NT2/D1 (cell line): ENCODE measurements around the gene MON2.

Source experiments
- DNase-seq: peaks from one replicate; pipeline ENCODE4 v3.0.0-alpha.2; 2011; ENCODE audit warnings: low read depth, low spot score
- H3K27me3 ChIP-seq: 2 replicates; pipeline ENCODE4 v1.6.0; 2011; ENCODE audit warnings: mild to moderate bottlenecking; ENCODE audit not compliant: insufficient read length, insufficient read depth
- H3K36me3 ChIP-seq: 2 replicates; pipeline ENCODE4 v1.6.1; 2011; ENCODE audit warnings: mild to moderate bottlenecking, low read length, mixed read lengths; ENCODE audit not compliant: insufficient read depth, insufficient read length
- H3K4me1 ChIP-seq: 2 replicates; pipeline ENCODE4 v1.5.1; 2011; ENCODE audit not compliant: insufficient read depth, insufficient read length
- H3K4me3 ChIP-seq: 2 replicates; pipeline ENCODE4 v1.5.1; 2011; ENCODE audit warnings: low read depth; ENCODE audit not compliant: insufficient read length
- H3K9ac ChIP-seq: 2 replicates; pipeline ENCODE4 v1.6.0; 2011; ENCODE audit warnings: low read depth; ENCODE audit not compliant: insufficient read length
- H3K9me3 ChIP-seq: 2 replicates; pipeline ENCODE4 v1.5.1; 2011; ENCODE audit warnings: mild to moderate bottlenecking, low read length; ENCODE audit not compliant: insufficient read depth
- SUZ12 ChIP-seq: IDR thresholded peaks from 2 replicates; pipeline ENCODE4 v1.6.1; 2011; ENCODE audit not compliant: insufficient read length, insufficient read depth; ENCODE audit errors: extremely low read depth
- YY1 ChIP-seq: IDR thresholded peaks from 2 replicates; pipeline ENCODE4 v1.6.1; 2011; ENCODE audit not compliant: insufficient read length, insufficient read depth
- ZNF274 ChIP-seq: IDR thresholded peaks from 2 replicates; pipeline ENCODE4 v1.6.1; 2011; ENCODE audit warnings: mild to moderate bottlenecking, low read depth, low read length

The MON2 gene

DNA sequence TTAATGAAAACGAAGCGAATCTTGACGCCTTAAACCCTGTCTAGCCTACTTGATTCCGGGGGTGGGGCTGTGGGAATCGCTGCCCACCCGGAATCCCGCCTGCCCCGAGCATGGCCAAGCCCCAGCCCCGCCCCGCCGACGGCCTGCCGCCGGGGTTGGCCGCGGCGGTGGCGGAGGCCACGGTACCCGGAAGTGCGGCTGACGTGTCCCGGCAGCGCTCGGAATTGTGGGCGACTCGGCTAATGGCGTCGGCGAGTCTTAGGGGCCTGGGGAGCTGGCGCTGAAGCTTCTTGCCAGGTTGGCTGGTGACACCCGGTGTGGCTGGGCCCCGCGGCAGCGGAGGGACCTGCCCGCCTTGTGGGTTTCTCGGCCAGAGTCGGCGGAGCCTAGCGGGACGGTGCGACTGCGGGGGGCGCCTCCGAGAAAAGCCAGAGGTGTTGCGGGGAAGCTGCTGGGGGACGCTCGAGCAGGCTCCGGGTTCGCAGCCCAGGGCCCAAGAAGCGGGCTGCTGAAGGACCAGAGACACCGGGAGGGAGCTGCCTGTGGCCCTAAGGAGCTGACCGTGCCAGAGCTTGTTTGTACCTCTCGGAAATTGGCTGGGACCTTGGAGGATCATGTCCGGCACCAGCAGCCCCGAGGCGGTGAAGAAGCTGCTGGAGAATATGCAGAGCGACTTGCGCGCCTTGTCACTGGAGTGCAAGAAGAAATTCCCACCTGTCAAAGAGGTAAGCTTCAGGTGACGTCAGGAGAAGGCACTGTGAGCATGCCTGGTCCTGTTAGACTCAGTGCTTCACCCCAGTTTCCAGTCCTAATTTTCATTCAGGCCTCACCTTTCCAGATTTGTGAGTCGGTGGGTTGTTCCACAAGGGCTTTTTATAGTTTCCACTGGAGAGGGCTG lies at the start of gene MON2:
Gene MON2, plus strand, starts transcription at position 233 of the 898 bp plus-strand sequence. Its CDS starts 382 bp downstream, at position 615.
- TF ChIP-seq ZNF274, result no peak
- peak; percentile 69 for TF ChIP-seq YY1
- Histone ChIP-seq H3K4me3 (peak within 1 kb of the TSS; percentile 93), H3K9me3 (peaks cover 21% of the 10 kb centered on the region), H3K36me3 (peaks cover 16% of the 10 kb centered on the region), H3K27me3 (no peaks in the 10 kb centered on the region), H3K9ac (peak within 1 kb of the TSS; percentile 95), H3K4me1 (no peaks in the 10 kb centered on the region)
- DNase-seq, result peak; percentile 63

DNA sequence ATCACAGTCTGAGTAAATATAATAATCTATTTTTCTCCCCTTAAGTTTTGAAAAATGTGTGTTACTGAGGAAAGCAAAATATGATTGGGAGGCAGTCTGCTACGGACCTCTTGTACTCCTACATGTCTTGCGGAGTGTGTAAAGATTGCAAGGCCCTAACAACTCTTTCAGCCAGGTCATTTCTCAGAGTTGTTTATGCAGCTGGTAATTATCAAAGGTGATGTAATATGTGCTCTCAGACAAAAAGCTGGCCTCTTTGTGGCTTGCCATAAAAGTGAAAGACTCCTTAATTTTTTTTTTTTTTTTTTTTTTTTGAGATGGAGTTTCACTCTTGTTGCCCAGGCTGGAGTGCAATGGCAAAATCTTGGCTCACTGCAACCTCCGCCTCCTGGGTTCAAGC lies 40.5 kb upstream of the MON2 start:
- DNase-seq, result no peak
- TF ChIP-seq SUZ12 (no peak), ZNF274 (no peak), YY1 (no peak)
- H3K9me3 ChIP-seq, result no peaks in the 10 kb centered on the region; the same call in none of the 2 replicates
- H3K4me3 ChIP-seq, result no peak overlapping the region
- no peaks in the 10 kb centered on the region for H3K4me1 ChIP-seq
- H3K9ac ChIP-seq, result no peak overlapping the region
- no peaks in the 10 kb centered on the region for H3K36me3 ChIP-seq
- H3K27me3 ChIP-seq, result no peaks in the 10 kb centered on the region

DNA sequence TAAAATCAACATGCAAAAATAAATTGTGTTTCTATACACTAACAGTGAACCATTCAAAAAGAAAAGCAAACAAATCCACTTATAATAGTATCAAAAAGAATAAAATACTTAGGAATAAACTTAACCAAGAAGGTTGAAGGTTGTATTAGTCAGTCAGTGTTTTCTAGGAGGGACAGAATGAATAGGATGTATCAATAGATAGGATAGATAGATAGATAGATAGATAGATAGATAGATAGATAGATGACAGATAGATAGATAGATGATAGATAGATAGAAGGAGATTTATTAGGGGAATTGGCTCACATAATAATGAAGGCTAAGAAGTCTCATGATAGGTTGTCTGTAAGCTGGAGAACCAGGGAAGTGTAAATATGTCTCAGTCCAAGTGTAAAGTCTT lies 37.2 kb upstream of the MON2 start:
- H3K4me3 ChIP-seq, result no peak overlapping the region
- no peaks in the 10 kb centered on the region for H3K4me1 ChIP-seq
- H3K27me3 ChIP-seq, result peaks cover 9% of the 10 kb centered on the region
- H3K36me3 ChIP-seq, result no peaks in the 10 kb centered on the region
- TF ChIP-seq ZNF274, result no peak
- TF ChIP-seq SUZ12, result no peak
- no peak for TF ChIP-seq YY1
- no peak for DNase-seq
- H3K9ac ChIP-seq, result no peak overlapping the region
- H3K9me3 ChIP-seq, result no peaks in the 10 kb centered on the region; the same call in none of the 2 replicates

- H3K4me1 ChIP-seq, result peaks cover 6% of the 10 kb centered on the region
- no peak for DNase-seq
- H3K36me3 ChIP-seq, result no peaks in the 10 kb centered on the region
- H3K4me3 ChIP-seq, result peak overlapping the region; percentile 55
- TF ChIP-seq YY1 (no peak), SUZ12 (no peak), ZNF274 (no peak)
- peak overlapping the region; percentile 6 for H3K9ac ChIP-seq
- no peaks in the 10 kb centered on the region for H3K9me3 ChIP-seq
- peaks cover 28% of the 10 kb centered on the region for H3K27me3 ChIP-seq
These were observed 31.9 kb upstream of the MON2 start for GRCh38 chr12:62434494-62435302.

DNA sequence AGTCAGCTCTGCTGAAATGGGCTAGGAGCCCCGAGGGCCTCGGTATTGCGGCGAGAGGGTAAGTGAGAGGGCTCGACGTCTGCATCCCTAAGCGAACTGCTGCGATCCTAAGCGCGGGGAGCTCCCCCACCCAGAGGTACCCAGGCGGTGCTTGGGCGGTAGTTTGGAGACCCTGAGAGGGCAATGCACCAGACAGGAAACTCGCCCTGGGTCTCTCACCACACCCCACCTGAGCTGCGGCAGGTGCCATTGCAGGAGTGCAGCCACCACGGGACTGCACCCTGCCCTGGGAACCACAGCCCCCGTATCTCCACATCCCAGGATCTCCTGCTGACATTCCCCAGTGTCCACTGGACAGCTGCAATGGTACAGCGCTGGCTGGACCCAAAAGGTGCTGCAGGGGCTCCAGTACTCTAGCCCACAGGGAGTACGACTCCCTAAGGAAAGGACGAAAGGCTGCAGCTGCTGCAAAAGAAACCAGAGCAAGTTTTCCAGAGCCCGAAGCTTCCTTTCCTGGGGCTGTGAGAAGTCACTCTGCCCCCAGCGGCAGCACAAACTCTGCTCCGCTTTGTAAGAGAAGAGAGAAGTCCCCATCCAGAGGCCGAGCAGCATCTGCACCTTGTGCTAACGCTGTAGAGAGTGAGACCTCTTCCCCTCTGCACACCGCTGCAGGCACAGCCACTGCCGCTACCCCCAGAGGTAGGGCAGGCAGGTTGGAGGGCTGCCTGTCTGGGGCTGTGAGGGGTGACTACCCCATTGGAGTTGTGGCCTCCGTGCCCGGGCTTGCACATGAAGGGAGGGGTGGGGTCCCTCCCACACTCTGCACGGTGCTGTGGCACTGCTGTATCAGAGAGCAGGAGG lies 31.1 kb upstream of the MON2 start:
- no peaks in the 10 kb centered on the region for H3K9me3 ChIP-seq
- TF ChIP-seq ZNF274, result no peak
- peaks cover 6% of the 10 kb centered on the region for H3K4me1 ChIP-seq
- peaks cover 28% of the 10 kb centered on the region for H3K27me3 ChIP-seq
- H3K4me3 ChIP-seq, result peak overlapping the region; percentile 55
- H3K36me3 ChIP-seq, result no peaks in the 10 kb centered on the region
- H3K9ac ChIP-seq, result peak overlapping the region; percentile 34
- peak; percentile 77 for DNase-seq

DNA sequence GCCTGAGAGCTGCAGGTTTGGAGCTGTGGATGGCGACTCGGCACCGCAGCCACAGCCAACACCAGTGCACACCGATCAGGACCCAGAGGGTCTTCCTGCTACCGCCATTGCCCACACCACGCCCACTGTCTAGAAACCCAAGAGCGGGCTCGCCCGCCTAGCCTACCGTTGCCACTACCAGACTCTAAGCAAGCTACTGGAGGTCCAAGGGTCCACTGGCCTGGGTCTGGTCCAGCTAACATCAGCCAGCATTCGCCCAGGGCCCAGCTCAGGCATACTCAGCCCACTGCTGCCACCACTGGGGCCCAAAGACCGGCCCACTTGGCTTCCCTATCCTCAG lies 30.5 kb upstream of the MON2 start:
- Histone ChIP-seq H3K36me3 (no peaks in the 10 kb centered on the region), H3K9me3 (no peaks in the 10 kb centered on the region), H3K4me1 (peaks cover 6% of the 10 kb centered on the region), H3K27me3 (peaks cover 28% of the 10 kb centered on the region), H3K4me3 (peak overlapping the region; percentile 55), H3K9ac (peak overlapping the region; percentile 34)
- TF ChIP-seq YY1 (no peak), ZNF274 (no peak), SUZ12 (no peak)
- no peak for DNase-seq
